DND-41 (cell line): Measurements from ENCODE around the gene ARHGAP15.

Experiments used
- CTCF ChIP-seq: IDR thresholded peaks from 2 replicates; pipeline ENCODE4 v1.5.1; 2012; ENCODE audit warnings: borderline replicate concordance, low read length, moderate library complexity, mild to moderate bottlenecking; ENCODE audit not compliant: poor library complexity, severe bottlenecking; ENCODE audit errors: extremely low read depth
- EZH2 ChIP-seq: IDR thresholded peaks from 3 replicates; pipeline ENCODE4 v1.6.1; 2012; ENCODE audit warnings: borderline replicate concordance, low read depth, mild to moderate bottlenecking, moderate library complexity, low read length, inconsistent platforms; ENCODE audit not compliant: severe bottlenecking

DNA sequence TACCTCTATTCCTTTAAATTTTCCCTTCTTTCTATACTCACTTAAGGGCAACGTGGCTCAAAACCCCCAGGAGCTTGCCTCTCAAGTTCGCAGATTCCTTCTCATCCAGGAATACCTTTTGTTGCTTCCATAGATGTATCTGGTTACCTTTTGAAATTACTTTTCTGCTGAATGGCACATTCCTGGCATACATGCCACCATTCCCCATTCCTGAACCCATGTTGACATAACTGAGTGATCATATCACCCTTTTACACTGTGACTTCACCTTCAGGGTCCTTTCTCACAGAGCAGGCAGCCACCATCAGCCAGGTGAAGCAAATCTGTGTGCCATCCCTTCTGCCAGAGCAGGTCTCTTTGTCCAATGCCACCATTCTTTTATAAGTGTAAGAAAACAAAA lies 615.8 kb downstream of the ARHGAP15 start:
- TF ChIP-seq EZH2 (no peak), CTCF (no peak)
